ENCODE measurements around the gene ZNRF1. TPM values are rescaled to one million over a fixed set of nuclear protein-coding genes. Genes with fewer than 3 reads are reported as not detected.

ZNRF1 gene
- total and polyA plus RNA-seq, 2 of the 4 experiments (the other 2 are of a cell fraction), result 8.2 to 20.7 TPM

GRCh38 chr16:75148311-75149195 lies 149.7 kb downstream of the ZNRF1 start, which contains the start of gene ZFP1:
TSS of gene ZFP1 (plus strand) at chr16:75148524. CDS start at chr16:75152952, 4,428 bp downstream.
- ATAC-seq (ENCODE audit: low read depth) (peak; percentile 96), DNase-seq (peak; percentile 88)
- H2AFZ ChIP-seq (replicated peaks; ENCODE audit: low read length, poor library complexity), result peak within 1 kb of the TSS; percentile 100
- peaks cover 4% of the 10 kb centered on the region; the same call in 1 of the 2 replicates for H4K20me1 ChIP-seq (ENCODE audit: insufficient read depth, low read length)
- H3K4ac ChIP-seq (ENCODE audit: low read depth, low read length), result peak within 1 kb of the TSS; percentile 96
- H4K8ac ChIP-seq (ENCODE audit: low read depth in 2 of 2, low read length in 2 of 2), result peak within 1 kb of the TSS; percentile 85 to 95
- peaks cover 8 to 14% of the 10 kb centered on the region in 2 experiments for H3K79me1 ChIP-seq (ENCODE audit: low read depth in 1 of 2, low read length in 2 of 2)
- no peak within 1 kb of the TSS for H2BK15ac ChIP-seq (ENCODE audit: low read depth, low read length)
- peak within 1 kb of the TSS; percentile 97 for H2AK9ac ChIP-seq (replicated peaks; ENCODE audit: low read depth, low read length, poor library complexity)
- H3K18ac ChIP-seq (ENCODE audit: low read depth, low read length), result peak within 1 kb of the TSS; percentile 68; the same call in 1 of the 2 replicates
- peak within 1 kb of the TSS; percentile 68; the same call in 1 of the 2 replicates for H3K56ac ChIP-seq (ENCODE audit: extremely low read depth, insufficient read depth, low read length)
- 0% methylated on average over 7 of the region's 93 CpGs; no CpG with 5 or more reads in 1 of the 2 experiments for WGBS, 2 experiments (ENCODE audit: extremely low coverage in 2 of 2, insufficient read length in 1 of 2)
- peaks cover 2% of the 10 kb centered on the region; the same call in 1 of the 2 replicates for H3K9me1 ChIP-seq (ENCODE audit: insufficient read depth, low read length)
- no peak for TF ChIP-seq RFX5 (IDR thresholded peaks at IDR 0.05; ENCODE audit: low read depth, low read length)
- no peak for TF ChIP-seq ELK1 (IDR thresholded peaks at IDR 0.05; ENCODE audit: borderline replicate concordance, low read depth, low read length)
- TF ChIP-seq MAZ (IDR thresholded peaks at IDR 0.05; ENCODE audit: borderline replicate concordance, low read depth, low read length), result peak; percentile 8; the same call in 1 of the 2 replicates
- no peak for TF ChIP-seq CTCF (conservative IDR thresholded peaks at IDR 0.05; ENCODE audit: low read depth, low read length)
- no peak for TF ChIP-seq MXI1 (IDR thresholded peaks at IDR 0.05; ENCODE audit: borderline replicate concordance, low read depth, low read length)
- no peak for TF ChIP-seq MAFK (IDR thresholded peaks at IDR 0.05; ENCODE audit: low read depth, low read length)
- no peak for TF ChIP-seq NFE2L2 (IDR thresholded peaks at IDR 0.05; ENCODE audit: low read depth, low read length)
- no peak; the same call in 1 of the 2 replicates for TF ChIP-seq BHLHE40 (IDR thresholded peaks at IDR 0.05; ENCODE audit: low read depth, low read length)
- no peak for TF ChIP-seq RCOR1 (IDR thresholded peaks at IDR 0.05; ENCODE audit: insufficient replicate concordance, low read length)
- TF ChIP-seq CEBPB (IDR thresholded peaks at IDR 0.05; ENCODE audit: low read depth, low read length), result no peak
- no peak for TF ChIP-seq FOS (IDR thresholded peaks at IDR 0.05; ENCODE audit: low read depth, low read length)
- TF ChIP-seq POLR2A (IDR thresholded peaks at IDR 0.05; ENCODE audit: low read depth, low read length), result peak; percentile 48
- TF ChIP-seq, protein P1, sequence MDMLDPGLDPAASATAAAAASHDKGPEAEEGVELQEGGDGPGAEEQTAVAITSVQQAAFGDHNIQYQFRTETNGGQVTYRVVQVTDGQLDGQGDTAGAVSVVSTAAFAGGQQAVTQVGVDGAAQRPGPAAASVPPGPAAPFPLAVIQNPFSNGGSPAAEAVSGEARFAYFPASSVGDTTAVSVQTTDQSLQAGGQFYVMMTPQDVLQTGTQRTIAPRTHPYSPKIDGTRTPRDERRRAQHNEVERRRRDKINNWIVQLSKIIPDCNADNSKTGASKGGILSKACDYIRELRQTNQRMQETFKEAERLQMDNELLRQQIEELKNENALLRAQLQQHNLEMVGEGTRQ (IDR thresholded peaks at IDR 0.05; ENCODE audit: low read depth, low read length), result peak; percentile 12; the same call in 1 of the 2 replicates
- H3K23ac ChIP-seq (ENCODE audit: low read depth, low read length), result peak within 1 kb of the TSS; percentile 90
- ChIA-PET CTCF (no interaction called here), POLR2A (ENCODE audit: unreplicated experiment) (no interaction called here)
- peak within 1 kb of the TSS; percentile 98 for H3K4me2 ChIP-seq (ENCODE audit: low read depth, low read length)
- dilution Hi-C loops (cut with HindIII; ENCODE audit: low sequenced_read_pairs, unreplicated experiment), result no loop called here
- no peaks in the 10 kb centered on the region; the same call in 1 of the 2 replicates for H3K4me1 ChIP-seq (ENCODE audit: control insufficient read depth, insufficient read depth, low read length)
- H3K27me3 ChIP-seq (ENCODE audit: control insufficient read depth, insufficient read depth, low read length), result no peaks in the 10 kb centered on the region; the same call in 1 of the 2 replicates
- H2AK5ac ChIP-seq (ENCODE audit: low read depth, low read length), result peak within 1 kb of the TSS; percentile 85
- H4K91ac ChIP-seq (ENCODE audit: insufficient read depth, low read depth, low read length), result peak within 1 kb of the TSS; percentile 94
- peak within 1 kb of the TSS; percentile 91 for H3K9ac ChIP-seq (ENCODE audit: low read depth, low read length)
- no peak within 1 kb of the TSS; the same call in 1 of the 2 replicates for H2BK20ac ChIP-seq (ENCODE audit: low read depth, low read length)
- H2BK120ac ChIP-seq (ENCODE audit: low read depth, low read length), result peak within 1 kb of the TSS; percentile 84
- peak within 1 kb of the TSS; percentile 94 for H3K14ac ChIP-seq (replicated peaks; ENCODE audit: low read depth, low read length)
- peaks cover 5% of the 10 kb centered on the region for H3K36me3 ChIP-seq (ENCODE audit: control insufficient read depth, insufficient read depth, low read length)
- in situ Hi-C loops (cut with MboI; ENCODE audit: low sequenced_read_pairs), result no loop called here
- no TSS peak for BruUV-seq (replicated peaks)
- intact Hi-C loops (cut with micrococcal nuclease), result no loop called here
- peak within 1 kb of the TSS; percentile 93 for H2BK5ac ChIP-seq (ENCODE audit: low read depth, low read length, poor library complexity, severe bottlenecking)
- peak within 1 kb of the TSS; percentile 95 for H3K27ac ChIP-seq (ENCODE audit: insufficient read depth, low read length)
- H3K9me3 ChIP-seq (ENCODE audit: control insufficient read depth, insufficient read depth, low read length), result peaks cover 3% of the 10 kb centered on the region
- peak within 1 kb of the TSS; percentile 95 for H3K4me3 ChIP-seq (ENCODE audit: insufficient read depth, low read depth, low read length)
- peak within 1 kb of the TSS; percentile 86 for H4K5ac ChIP-seq (ENCODE audit: low read depth, low read length)
